Ovary (tissue), 9 donors: ENCODE results near the gene SETD1A. TPM values are rescaled to one million over a fixed set of nuclear protein-coding genes. Genes with fewer than 3 reads are reported as not detected.
"Not testable (repeated sequence)": the region's sequence is repeated elsewhere in the genome, so short reads cannot be mapped to it uniquely, and the experiment has no call there.

Experiments
- DNase-seq, 5 donors: peaks; one replicate each; pipeline ENCODE4 v3.0.0-alpha.2; 2019 to 2020
- H3K27ac ChIP-seq, 2 donors: fragments of 200-600 bp; one replicate each; pipeline versions ENCODE4 v1.5.1 to v1.8.0; 2019 to 2022
- H3K27me3 ChIP-seq: fragments of 200-600 bp; one replicate; pipeline ENCODE4 v1.8.0; 2022
- H3K36me3 ChIP-seq: fragments of 200-600 bp; sonication (generic); one replicate; pipeline ENCODE4 v1.5.1; 2019
- H3K4me1 ChIP-seq: one replicate; pipeline ENCODE4 v1.8.1; 2013; ENCODE audit warnings: mild to moderate bottlenecking, moderate library complexity; ENCODE audit not compliant: insufficient read depth
- H3K4me3 ChIP-seq: fragments of 200-600 bp; sonication (generic); one replicate; pipeline ENCODE4 v1.5.1; 2017
- H3K9me3 ChIP-seq, 2 donors: fragments of 200-600 bp in 1 of 2; sonication (generic) in 1 of 2; one replicate each; pipeline versions ENCODE4 v1.5.1 to v1.8.1; 2013 to 2019; ENCODE audit warnings: mild to moderate bottlenecking in 1 of 2, moderate library complexity in 1 of 2
- EP300 ChIP-seq: sonication (generic); formaldehyde crosslinking; IDR thresholded peaks from one replicate; pipeline ENCODE4 v1.6.1; 2017; ENCODE audit warnings: antibody characterized with exemption
- POLR2A ChIP-seq: fragments of 450-650 bp; IDR thresholded peaks from one replicate; pipeline ENCODE4 v1.6.1; 2017; ENCODE audit warnings: antibody characterized with exemption, mild to moderate bottlenecking, moderate library complexity
- WGBS, 3 donors: extraction: QIAGEN DNeasy Blood & Tissue Kit in 1 of 3; methylation state at CpG; one replicate each; pipeline versions ENCODE4 v1.1.5 to v1.1.7; 2013 to 2017; 5-methylcytosine and 5-hydroxymethylcytosine counted together
- intact Hi-C, 4 donors: fragments of 100-400 bp; cut with DNase I; formaldehyde crosslinking; loops; one replicate each; pipeline versions ENCODE4 v1.11.0 to v1.15.1; 2022 to 2023
- polyA plus RNA-seq, 2 donors: library from polyadenylated mRNA; stranded (reverse); fragments of 200-250 nt in 1 of 2; fragments of 350-450 nt in 1 of 2; fragmentation: Illumina TruSeq in 1 of 2; extraction: RNeasy Lipid Tissue Mini Kit (QIAGEN cat#74804) in 1 of 2; gene quantifications; one replicate each; pipeline ENCODE4 v1.2.3, GENCODE V29; 2013 to 2014
- total RNA-seq, 7 donors: library from RNA; depleted of rRNA in 2 of 7; stranded (reverse); fragments of >200 nt in 2 of 7; fragmentation: NEBNext Ultra II Directional in 3 of 7; extraction: Animal tissue kit (Norgen Biotek cat#: 25700) in 3 of 7; gene quantifications; one replicate each; pipeline versions ENCODE4 v1.1.0 to v1.2.4, GENCODE V29; 2016 to 2023
- TF ChIP-seq, protein P1 (sequence below), 3 donors: fragments of 450-650 bp in 2 of 3; fragments of 200-600 bp in 1 of 3; IDR thresholded peaks; one replicate each; pipeline versions ENCODE4 v1.5.1 to v1.8.0; 2016 to 2022; ENCODE audit warnings: antibody characterized with exemption in 3 of 3, mild to moderate bottlenecking in 1 of 3
- donor health status: DM: no; HTN: no; CAD: no; lungs with moderate emphysema.
- donor health status: DM: no; HTN: no; CAD: no.
- donor health status: Bipolar disorder and iron deficiency.
- donor health status: DM: yes; HTN: yes; CAD: no.
- donor health status: DM: no; HTN: no; CAD: no.
- donor health status: DM: yes; HTN: yes; CAD: no.

The SETD1A gene
- total and polyA plus RNA-seq, 9 donors, result 5.0 to 31.8 (median 24.7) TPM

DNA sequence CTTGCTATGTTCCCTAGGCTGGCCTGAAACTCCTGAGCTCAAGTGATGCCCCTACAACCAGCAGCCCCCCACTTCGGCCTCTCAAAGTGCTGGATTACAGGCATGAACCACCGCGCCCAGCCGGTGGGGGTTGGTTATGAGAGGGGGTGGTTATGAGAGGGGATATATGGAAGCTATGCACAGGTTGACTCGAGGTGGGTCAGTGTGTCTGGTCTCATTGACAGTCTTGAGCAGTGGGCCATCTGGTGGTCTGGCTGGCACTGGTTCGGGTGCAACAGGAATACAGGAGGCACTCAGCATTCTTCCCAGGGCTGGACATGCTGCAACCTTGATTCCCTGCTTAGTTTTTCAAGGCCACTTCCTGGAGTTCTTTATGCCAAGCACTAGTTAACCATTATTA, 58.5 kb downstream of the SETD1A start:
- intact Hi-C loops, result no loop called here
- no peak overlapping the region for H3K4me3 ChIP-seq
- H3K9me3 ChIP-seq, result no peaks in the 10 kb centered on the region
- H3K27me3 ChIP-seq, result no peaks in the 10 kb centered on the region
- WGBS, 3 donors, result 51 to 56% (median 54%) methylated on average over 6 of the region's 6 CpGs
- TF ChIP-seq, protein P1, sequence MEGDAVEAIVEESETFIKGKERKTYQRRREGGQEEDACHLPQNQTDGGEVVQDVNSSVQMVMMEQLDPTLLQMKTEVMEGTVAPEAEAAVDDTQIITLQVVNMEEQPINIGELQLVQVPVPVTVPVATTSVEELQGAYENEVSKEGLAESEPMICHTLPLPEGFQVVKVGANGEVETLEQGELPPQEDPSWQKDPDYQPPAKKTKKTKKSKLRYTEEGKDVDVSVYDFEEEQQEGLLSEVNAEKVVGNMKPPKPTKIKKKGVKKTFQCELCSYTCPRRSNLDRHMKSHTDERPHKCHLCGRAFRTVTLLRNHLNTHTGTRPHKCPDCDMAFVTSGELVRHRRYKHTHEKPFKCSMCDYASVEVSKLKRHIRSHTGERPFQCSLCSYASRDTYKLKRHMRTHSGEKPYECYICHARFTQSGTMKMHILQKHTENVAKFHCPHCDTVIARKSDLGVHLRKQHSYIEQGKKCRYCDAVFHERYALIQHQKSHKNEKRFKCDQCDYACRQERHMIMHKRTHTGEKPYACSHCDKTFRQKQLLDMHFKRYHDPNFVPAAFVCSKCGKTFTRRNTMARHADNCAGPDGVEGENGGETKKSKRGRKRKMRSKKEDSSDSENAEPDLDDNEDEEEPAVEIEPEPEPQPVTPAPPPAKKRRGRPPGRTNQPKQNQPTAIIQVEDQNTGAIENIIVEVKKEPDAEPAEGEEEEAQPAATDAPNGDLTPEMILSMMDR (IDR thresholded peaks at IDR 0.05), result no peak
- TF ChIP-seq EP300 (no peak), POLR2A (no peak)
- H3K27ac ChIP-seq, result no peak overlapping the region
- no peaks in the 10 kb centered on the region for H3K36me3 ChIP-seq
- no peaks in the 10 kb centered on the region for H3K4me1 ChIP-seq
- no peak for DNase-seq

DNA sequence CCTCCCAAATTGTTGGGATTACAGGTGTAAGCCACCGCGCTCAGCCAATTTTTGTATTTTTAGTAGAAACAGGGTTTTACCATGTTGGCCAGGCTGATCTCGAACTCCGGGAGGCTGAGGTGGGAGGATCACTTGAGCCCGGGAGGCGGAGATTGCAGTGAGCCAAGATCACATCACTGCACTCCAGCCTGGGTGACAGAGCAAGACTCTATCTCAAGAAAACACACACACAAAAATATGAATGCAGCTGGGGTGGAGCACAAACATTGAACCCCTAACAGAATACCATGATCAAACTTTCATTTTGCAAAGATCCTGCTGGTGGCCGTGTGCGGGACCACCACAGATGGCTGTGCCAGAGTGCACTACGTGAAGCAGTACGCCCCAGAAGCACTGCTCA, 60.2 kb downstream of the SETD1A start:
- WGBS, 3 donors, result 80 to 92% (median 83%) methylated on average over 10 of the region's 10 CpGs
- H3K4me1 ChIP-seq, H3K9me3 ChIP-seq, DNase-seq, H3K4me3 ChIP-seq, H3K27me3 ChIP-seq, intact Hi-C loops, H3K36me3 ChIP-seq, H3K27ac ChIP-seq: not testable (repeated sequence)

DNA sequence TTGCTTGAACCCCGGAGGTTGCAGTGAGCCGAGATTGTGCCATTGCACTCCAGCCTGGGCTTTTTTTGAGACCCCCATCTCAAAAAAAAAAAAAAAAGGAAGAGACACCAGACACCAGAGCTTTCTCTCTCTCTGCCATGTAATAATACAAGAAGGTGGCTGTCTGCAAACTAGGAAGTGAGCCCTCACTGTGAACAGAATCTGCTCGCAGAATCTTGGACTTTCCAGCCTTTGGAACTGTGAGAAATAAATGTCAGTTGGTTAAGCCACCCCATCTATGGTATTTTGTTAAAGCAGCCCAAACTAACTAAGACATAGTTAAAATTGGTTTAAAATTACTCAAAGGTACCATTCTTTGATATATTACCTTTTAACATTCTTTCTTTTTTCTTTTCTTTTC, 63.0 kb downstream of the SETD1A start:
- Histone ChIP-seq H3K27ac (no peak overlapping the region), H3K9me3 (no peaks in the 10 kb centered on the region), H3K4me1 (no peaks in the 10 kb centered on the region), H3K27me3 (no peaks in the 10 kb centered on the region), H3K4me3 (no peak overlapping the region), H3K36me3 (no peaks in the 10 kb centered on the region)
- intact Hi-C loops, result no loop called here
- WGBS, 3 donors, result 87 to 95% (median 92%) methylated on average over 3 of the region's 3 CpGs
- DNase-seq, result no peak
- no peak for TF ChIP-seq EP300
- TF ChIP-seq POLR2A, result no peak
- TF ChIP-seq, protein P1 (IDR thresholded peaks at IDR 0.05), result no peak

DNA sequence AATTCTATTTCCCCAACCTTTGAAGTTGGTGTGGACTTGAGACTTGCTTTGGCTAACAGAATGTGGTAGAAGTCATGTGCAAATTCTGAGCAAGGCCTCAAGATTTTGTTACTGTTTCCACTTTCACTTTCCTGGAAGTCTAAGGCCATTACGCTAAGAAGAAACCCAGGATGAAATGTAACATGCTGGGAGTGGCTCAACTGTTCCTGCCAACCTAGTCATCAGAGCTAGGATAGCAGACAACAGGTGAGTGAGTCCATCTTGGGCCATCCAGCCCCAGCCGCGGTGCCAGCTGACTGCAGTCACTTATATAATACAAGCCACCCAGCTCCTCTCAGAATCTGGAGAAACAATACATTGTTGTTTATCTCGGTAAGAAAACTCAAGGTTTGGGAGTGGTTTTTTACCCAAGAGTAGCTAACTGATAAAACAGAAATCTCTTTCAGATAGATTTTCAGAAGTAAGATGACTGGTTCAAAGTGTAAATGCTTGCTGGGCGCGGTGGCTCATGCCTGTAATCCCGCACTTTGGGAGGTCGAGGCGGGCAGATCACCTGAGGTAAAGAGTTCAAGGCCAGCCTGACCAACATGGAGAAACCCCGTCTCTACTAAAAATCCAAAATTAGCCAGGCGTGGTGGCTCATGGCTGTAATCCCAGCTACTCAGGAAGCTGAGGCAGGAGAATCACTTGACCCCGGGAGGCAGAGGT, 65.1 kb downstream of the SETD1A start:
- DNase-seq, result no peak
- Histone ChIP-seq H3K9me3 (no peaks in the 10 kb centered on the region), H3K27me3 (no peaks in the 10 kb centered on the region), H3K4me1 (no peaks in the 10 kb centered on the region), H3K4me3 (no peak overlapping the region), H3K36me3 (no peaks in the 10 kb centered on the region), H3K27ac (no peak overlapping the region)
- 73 to 82% (median 81%) methylated on average over 12 of the region's 12 CpGs for WGBS, 3 donors
- TF ChIP-seq EP300, result no peak
- TF ChIP-seq POLR2A, result no peak
- TF ChIP-seq, protein P1 (IDR thresholded peaks at IDR 0.05), result no peak
- intact Hi-C loops, result no loop called here

DNA sequence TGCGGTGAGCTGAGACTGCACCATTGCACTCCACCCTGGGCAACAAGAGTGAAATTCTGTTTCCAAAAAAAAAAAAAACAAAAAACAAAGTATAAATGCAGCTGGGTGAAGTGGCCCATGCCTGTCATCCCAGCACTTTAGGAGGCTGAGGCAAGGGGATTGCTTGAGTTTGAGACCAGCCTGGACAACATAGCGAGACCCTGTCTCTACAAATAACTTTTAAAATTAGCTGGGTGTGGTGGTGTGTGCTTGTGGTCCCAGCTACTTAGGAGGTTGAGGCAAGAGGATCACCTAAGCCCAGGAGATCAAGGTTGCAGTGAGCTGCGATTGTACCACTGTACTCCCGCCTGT, 65.7 kb downstream of the SETD1A start:
- Histone ChIP-seq H3K4me3 (no peak overlapping the region), H3K27ac (no peak overlapping the region), H3K9me3 (no peaks in the 10 kb centered on the region), H3K4me1 (no peaks in the 10 kb centered on the region), H3K27me3 (no peaks in the 10 kb centered on the region), H3K36me3 (no peaks in the 10 kb centered on the region)
- DNase-seq, result no peak
- intact Hi-C loops, result no loop called here
- WGBS, 3 donors, result 85 to 90% (median 87%) methylated on average over 4 of the region's 4 CpGs
- TF ChIP-seq POLR2A (no peak), EP300 (no peak)
- TF ChIP-seq, protein P1 (IDR thresholded peaks at IDR 0.05), result no peak
